ENCODE data around the gene SNX14. TPM values are rescaled to one million over a fixed set of nuclear protein-coding genes. Genes with fewer than 3 reads are reported as not detected.
A peak's percentile ranks its signal among the peaks of the same experiment; 100 is the strongest.

The SNX14 gene
- total RNA-seq, 1 donor from 2014 or later = 89.5 TPM

DNA sequence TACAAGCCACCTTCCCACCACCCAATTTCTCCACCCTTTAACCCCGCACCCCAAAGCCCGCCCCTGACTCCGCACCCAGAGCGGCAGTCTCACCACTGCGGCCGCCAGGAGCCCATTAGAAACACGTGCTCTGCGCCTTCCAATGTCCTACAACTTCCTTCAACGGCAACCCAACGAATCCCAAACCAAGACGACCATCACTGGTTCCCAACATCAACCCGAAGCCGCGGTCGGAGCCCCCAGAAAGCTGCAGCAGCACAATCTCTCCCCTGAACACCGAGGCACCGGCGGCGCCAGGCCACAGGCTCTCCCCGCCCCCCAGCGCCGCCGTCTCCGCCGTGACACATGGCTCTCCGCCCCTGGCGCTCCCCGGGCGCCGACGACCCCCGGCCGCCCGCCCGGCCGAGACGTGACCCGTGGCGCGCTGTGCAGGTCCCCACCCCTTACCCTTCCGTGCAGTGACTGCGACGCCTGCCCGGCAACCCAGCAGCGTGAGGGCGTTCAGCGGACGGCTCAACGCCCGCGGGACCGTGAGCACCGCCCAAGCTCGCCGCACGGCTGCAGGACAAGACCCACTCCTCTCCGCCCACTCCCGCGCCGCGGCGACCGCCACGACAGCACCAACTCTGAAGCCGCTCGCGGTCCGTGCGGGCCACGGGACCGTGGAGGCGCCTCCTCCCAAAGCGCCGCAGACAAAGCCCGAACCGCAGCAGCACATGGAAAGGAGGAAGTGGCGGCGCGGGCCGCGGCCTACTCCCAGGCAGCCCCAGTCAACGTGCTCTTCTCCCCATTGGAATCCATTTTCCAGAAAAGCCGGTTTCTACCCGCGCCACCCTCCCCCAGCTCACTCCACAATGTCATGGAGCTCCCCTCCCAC, 48.5 kb upstream of the SNX14 start:
- Histone ChIP-seq H2AFZ (ENCODE audit: low read depth, low read length) (peak overlapping the region; percentile 44), H4K20me1 (ENCODE audit: insufficient read depth, low read length) (peaks cover 54% of the 10 kb centered on the region), H3K9ac (ENCODE audit: low read length) (peak overlapping the region; percentile 100), H3K27ac (ENCODE audit: low read depth, low read length) (peak overlapping the region; percentile 99), H3K9me3 (ENCODE audit: insufficient read depth, low read depth, low read length) (no peaks in the 10 kb centered on the region), H3K27me3 (ENCODE audit: insufficient read depth, low read length) (no peaks in the 10 kb centered on the region), H3K4me1 (ENCODE audit: insufficient read depth, low read length) (peaks cover 20% of the 10 kb centered on the region), H3K79me2 (ENCODE audit: insufficient read depth, low read length) (peaks cover 56% of the 10 kb centered on the region), H3K4me3 (ENCODE audit: insufficient read depth, low read depth, low read length) (peak overlapping the region; percentile 88), H3K4me2 (ENCODE audit: low read length) (peak overlapping the region; percentile 90), H3K36me3 (ENCODE audit: insufficient read depth, low read length) (peaks cover 22% of the 10 kb centered on the region)
- peaks cover 2% of the 10 kb centered on the region for H3K9me3 Mint-ChIP-seq (ENCODE audit: unreplicated experiment)
- TF ChIP-seq, protein P1, sequence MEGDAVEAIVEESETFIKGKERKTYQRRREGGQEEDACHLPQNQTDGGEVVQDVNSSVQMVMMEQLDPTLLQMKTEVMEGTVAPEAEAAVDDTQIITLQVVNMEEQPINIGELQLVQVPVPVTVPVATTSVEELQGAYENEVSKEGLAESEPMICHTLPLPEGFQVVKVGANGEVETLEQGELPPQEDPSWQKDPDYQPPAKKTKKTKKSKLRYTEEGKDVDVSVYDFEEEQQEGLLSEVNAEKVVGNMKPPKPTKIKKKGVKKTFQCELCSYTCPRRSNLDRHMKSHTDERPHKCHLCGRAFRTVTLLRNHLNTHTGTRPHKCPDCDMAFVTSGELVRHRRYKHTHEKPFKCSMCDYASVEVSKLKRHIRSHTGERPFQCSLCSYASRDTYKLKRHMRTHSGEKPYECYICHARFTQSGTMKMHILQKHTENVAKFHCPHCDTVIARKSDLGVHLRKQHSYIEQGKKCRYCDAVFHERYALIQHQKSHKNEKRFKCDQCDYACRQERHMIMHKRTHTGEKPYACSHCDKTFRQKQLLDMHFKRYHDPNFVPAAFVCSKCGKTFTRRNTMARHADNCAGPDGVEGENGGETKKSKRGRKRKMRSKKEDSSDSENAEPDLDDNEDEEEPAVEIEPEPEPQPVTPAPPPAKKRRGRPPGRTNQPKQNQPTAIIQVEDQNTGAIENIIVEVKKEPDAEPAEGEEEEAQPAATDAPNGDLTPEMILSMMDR (IDR thresholded peaks at IDR 0.05; ENCODE audit: insufficient read depth, low read depth, low read length) = no peak
- TF ChIP-seq EZH2 (IDR thresholded peaks at IDR 0.05; ENCODE audit: insufficient read depth, low read length) = no peak
- H3K27me3 Mint-ChIP-seq (ENCODE audit: low read depth, unreplicated experiment) = no peaks in the 10 kb centered on the region
- peaks cover 10% of the 10 kb centered on the region for H3K36me3 Mint-ChIP-seq (ENCODE audit: low read depth, unreplicated experiment)
- peak overlapping the region; percentile 99 for H3K27ac Mint-ChIP-seq (ENCODE audit: unreplicated experiment)
- peak overlapping the region; percentile 99 for H3K4me3 Mint-ChIP-seq (ENCODE audit: unreplicated experiment)
- FAIRE-seq = no peak
- peaks cover 29% of the 10 kb centered on the region for H3K4me1 Mint-ChIP-seq (ENCODE audit: low read depth, unreplicated experiment)
- no peak for DNase-seq (ENCODE audit: low read depth)

DNA sequence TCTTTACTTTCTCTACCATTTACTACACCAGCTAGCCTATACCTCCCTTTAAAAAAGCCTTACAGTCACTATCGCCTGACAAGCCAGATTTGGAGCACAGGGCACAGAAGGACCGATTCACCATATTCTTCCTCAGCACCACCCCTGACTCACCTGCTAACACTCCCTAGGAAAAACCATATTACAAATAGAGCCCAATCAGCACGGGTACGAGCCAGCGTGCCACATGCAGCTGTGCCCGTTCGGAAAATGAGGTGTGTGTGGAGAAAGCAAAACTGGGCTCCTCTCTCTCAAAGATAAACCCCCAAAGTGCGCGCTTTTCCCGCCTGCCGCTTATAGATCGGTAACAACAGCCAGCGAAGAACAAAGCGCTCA, 47.9 kb upstream of the SNX14 start:
- Mint-ChIP-seq H3K4me3 (ENCODE audit: unreplicated experiment) (peak overlapping the region; percentile 99), H3K27ac (ENCODE audit: unreplicated experiment) (peak overlapping the region; percentile 87), H3K36me3 (ENCODE audit: low read depth, unreplicated experiment) (peaks cover 11% of the 10 kb centered on the region), H3K27me3 (ENCODE audit: low read depth, unreplicated experiment) (no peaks in the 10 kb centered on the region), H3K4me1 (ENCODE audit: low read depth, unreplicated experiment) (peaks cover 29% of the 10 kb centered on the region), H3K9me3 (ENCODE audit: unreplicated experiment) (peaks cover 2% of the 10 kb centered on the region)
- FAIRE-seq = no peak
- Histone ChIP-seq H3K79me2 (ENCODE audit: insufficient read depth, low read length) (peaks cover 63% of the 10 kb centered on the region), H4K20me1 (ENCODE audit: insufficient read depth, low read length) (peaks cover 60% of the 10 kb centered on the region), H3K27me3 (ENCODE audit: insufficient read depth, low read length) (no peaks in the 10 kb centered on the region), H3K36me3 (ENCODE audit: insufficient read depth, low read length) (peaks cover 28% of the 10 kb centered on the region), H3K4me2 (ENCODE audit: low read length) (peak overlapping the region; percentile 90), H3K4me1 (ENCODE audit: insufficient read depth, low read length) (peaks cover 20% of the 10 kb centered on the region), H3K4me3 (ENCODE audit: insufficient read depth, low read depth, low read length) (peak overlapping the region; percentile 88), H3K27ac (ENCODE audit: low read depth, low read length) (peak overlapping the region; percentile 99), H3K9ac (ENCODE audit: low read length) (peak overlapping the region; percentile 100), H2AFZ (ENCODE audit: low read depth, low read length) (no peak overlapping the region), H3K9me3 (ENCODE audit: insufficient read depth, low read depth, low read length) (no peaks in the 10 kb centered on the region)
- no peak for DNase-seq (ENCODE audit: low read depth)
- TF ChIP-seq EZH2 (IDR thresholded peaks at IDR 0.05; ENCODE audit: insufficient read depth, low read length) = no peak
- TF ChIP-seq, protein P1 (IDR thresholded peaks at IDR 0.05; ENCODE audit: insufficient read depth, low read depth, low read length) = no peak

DNA sequence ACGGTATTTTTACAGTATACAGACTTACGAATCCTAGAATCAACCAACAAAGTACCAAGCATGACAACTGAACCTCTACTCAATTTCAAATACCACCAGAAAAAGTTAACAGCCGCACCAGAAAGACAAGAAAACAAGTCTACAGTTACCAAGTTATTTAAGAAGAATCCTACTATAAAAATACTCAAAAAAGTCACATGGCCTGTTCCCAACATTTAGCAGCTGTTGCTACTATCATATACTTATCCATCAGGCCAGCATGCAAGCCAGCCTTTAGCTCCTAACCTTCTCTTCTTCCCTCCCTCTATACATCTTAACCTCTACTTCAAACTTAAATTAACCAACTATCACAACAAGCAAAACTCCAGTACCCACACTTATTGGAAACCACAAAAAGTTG, 47.2 kb upstream of the SNX14 start:
- Mint-ChIP-seq H3K9me3 (ENCODE audit: unreplicated experiment) (peaks cover 2% of the 10 kb centered on the region), H3K4me1 (ENCODE audit: low read depth, unreplicated experiment) (peaks cover 29% of the 10 kb centered on the region), H3K4me3 (ENCODE audit: unreplicated experiment) (peak overlapping the region; percentile 99), H3K27ac (ENCODE audit: unreplicated experiment) (peak overlapping the region; percentile 21), H3K27me3 (ENCODE audit: low read depth, unreplicated experiment) (no peaks in the 10 kb centered on the region), H3K36me3 (ENCODE audit: low read depth, unreplicated experiment) (peaks cover 11% of the 10 kb centered on the region)
- FAIRE-seq (no peak), DNase-seq (ENCODE audit: low read depth) (no peak)
- Histone ChIP-seq H3K27me3 (ENCODE audit: insufficient read depth, low read length) (no peaks in the 10 kb centered on the region), H3K27ac (ENCODE audit: low read depth, low read length) (no peak overlapping the region), H4K20me1 (ENCODE audit: insufficient read depth, low read length) (peaks cover 63% of the 10 kb centered on the region), H3K79me2 (ENCODE audit: insufficient read depth, low read length) (peaks cover 70% of the 10 kb centered on the region), H3K9ac (ENCODE audit: low read length) (peak overlapping the region; percentile 100), H3K4me1 (ENCODE audit: insufficient read depth, low read length) (peaks cover 20% of the 10 kb centered on the region), H3K4me3 (ENCODE audit: insufficient read depth, low read depth, low read length) (peak overlapping the region; percentile 88), H3K4me2 (ENCODE audit: low read length) (peak overlapping the region; percentile 90), H3K36me3 (ENCODE audit: insufficient read depth, low read length) (peaks cover 31% of the 10 kb centered on the region), H3K9me3 (ENCODE audit: insufficient read depth, low read depth, low read length) (no peaks in the 10 kb centered on the region), H2AFZ (ENCODE audit: low read depth, low read length) (no peak overlapping the region)
- no peak for TF ChIP-seq EZH2 (IDR thresholded peaks at IDR 0.05; ENCODE audit: insufficient read depth, low read length)
- TF ChIP-seq, protein P1 (IDR thresholded peaks at IDR 0.05; ENCODE audit: insufficient read depth, low read depth, low read length) = no peak

Measured in astrocyte (in vitro differentiated cells and primary cell).